Adrenal gland (tissue), 12 donors: ENCODE measurements around the gene POU4F3. TPM values are rescaled to one million over a fixed set of nuclear protein-coding genes. Genes with fewer than 3 reads are reported as not detected.

ENCODE experiments used
- DNase-seq, 7 donors: peaks; one replicate each; pipeline ENCODE4 v3.0.0-alpha.2; 2019 to 2020
- H3K27ac ChIP-seq, 5 donors: fragments of 200-600 bp; sonication (generic) in 4 of 5; 1 replicate in 3 of 5; 2 replicates in 2 of 5; pipeline versions ENCODE4 v1.5.1 to v1.8.0; 2016 to 2020; ENCODE audit warnings: mild to moderate bottlenecking in 1 of 5
- H3K27me3 ChIP-seq: fragments of 200-600 bp; 2 replicates; pipeline ENCODE4 v1.8.0; 2021
- H3K36me3 ChIP-seq, 2 donors: fragments of 200-600 bp; replicated peaks in 1 of 2; 1 replicate in 1 of 2; 2 replicates in 1 of 2; pipeline versions ENCODE4 v1.5.1 to v1.8.0; 2018 to 2022
- H3K4me1 ChIP-seq, 2 donors: fragments of 200-600 bp; replicated peaks in 1 of 2; 1 replicate in 1 of 2; 2 replicates in 1 of 2; pipeline versions ENCODE4 v1.5.1 to v1.8.0; 2018 to 2021
- H3K4me3 ChIP-seq, 4 donors: fragments of 200-600 bp; sonication (generic) in 3 of 4; one replicate each; pipeline ENCODE4 v1.5.1; 2016 to 2018
- H3K9me3 ChIP-seq, 3 donors: fragments of 200-600 bp; sonication (generic) in 1 of 3; replicated peaks in 1 of 3; 1 replicate in 2 of 3; 2 replicates in 1 of 3; pipeline versions ENCODE4 v1.5.1 to v1.8.0; 2016 to 2021
- CTCF ChIP-seq, 6 experiments: fragments of 450-650 bp in 4 of 6; fragments of 200-600 bp in 2 of 6; sonication (generic) in 1 of 6; IDR thresholded peaks; 1 replicate in 5 of 6; 2 replicates in 1 of 6; pipeline versions ENCODE4 v1.5.1 to v1.8.0; 2016 to 2021; ENCODE audit warnings: antibody characterized with exemption in 6 of 6, mild to moderate bottlenecking in 2 of 6, moderate library complexity in 1 of 6
- POLR2A ChIP-seq, 2 donors: fragments of 450-650 bp; IDR thresholded peaks; one replicate each; pipeline ENCODE4 v1.6.1; 2017; ENCODE audit warnings: antibody characterized with exemption in 2 of 2, mild to moderate bottlenecking in 2 of 2, moderate library complexity in 1 of 2
- WGBS, 4 donors: extraction: QIAGEN DNeasy Blood & Tissue Kit in 2 of 4; methylation state at CpG; one replicate each; pipeline versions ENCODE4 v1.1.5 to v1.1.7; 2013 to 2017; 5-methylcytosine and 5-hydroxymethylcytosine counted together
- intact Hi-C, 2 donors: fragments of 100-400 bp; cut with DNase I; formaldehyde crosslinking; loops; one replicate each; pipeline versions ENCODE4 v1.14.1 to v1.15.0; 2022 to 2023
- polyA plus RNA-seq, 3 donors: library from polyadenylated mRNA; stranded (reverse); fragments of 200-250 nt in 2 of 3; fragments of 350-450 nt in 1 of 3; fragmentation: Illumina TruSeq in 1 of 3; extraction: RNeasy Lipid Tissue Mini Kit (QIAGEN cat#74804) in 1 of 3; gene quantifications; one replicate each; pipeline ENCODE4 v1.2.3, GENCODE V29; 2013 to 2014
- total RNA-seq, 9 donors: library from RNA; depleted of rRNA in 4 of 9; stranded (reverse); fragments of >200 nt in 4 of 9; fragments of 120-200 nt in 1 of 9; fragmentation: NEBNext Ultra II Directional in 1 of 9; extraction: Animal tissue kit (Norgen Biotek cat#: 25700) in 1 of 9; gene quantifications; one replicate each; pipeline versions ENCODE4 v1.1.0 to v1.2.4, GENCODE V29; 2013 to 2023
- donor health status: healthy with polysubstance abuse.
- donor health status: Bipolar disorder and iron deficiency.
- donor health status: DM: yes; HTN: yes; CAD: no.
- donor health status: DM: no; HTN: no; CAD: no.
- donor health status: DM: no; HTN: no; CAD: no.
- donor health status: DM: yes; HTN: yes; CAD: no.

The POU4F3 gene
- total and polyA plus RNA-seq, 12 donors, result 0.11 to 0.14 TPM; not detected in 10

GRCh38 chr5:146365618-146366017 lies 27.0 kb downstream of the POU4F3 start:
- DNase-seq, result no peak
- intact Hi-C loops, result no loop called here
- H3K4me1 ChIP-seq, result no peaks in the 10 kb centered on the region
- no peaks in the 10 kb centered on the region for H3K9me3 ChIP-seq
- no peak for TF ChIP-seq CTCF (IDR thresholded peaks at IDR 0.05)
- no peaks in the 10 kb centered on the region for H3K27me3 ChIP-seq
- H3K4me3 ChIP-seq, result no peak overlapping the region
- H3K27ac ChIP-seq, result no peak overlapping the region
- WGBS, 4 donors, result 28 to 44% (median 32%) methylated on average over 2 of the region's 2 CpGs
- H3K36me3 ChIP-seq, result no peaks in the 10 kb centered on the region

DNA sequence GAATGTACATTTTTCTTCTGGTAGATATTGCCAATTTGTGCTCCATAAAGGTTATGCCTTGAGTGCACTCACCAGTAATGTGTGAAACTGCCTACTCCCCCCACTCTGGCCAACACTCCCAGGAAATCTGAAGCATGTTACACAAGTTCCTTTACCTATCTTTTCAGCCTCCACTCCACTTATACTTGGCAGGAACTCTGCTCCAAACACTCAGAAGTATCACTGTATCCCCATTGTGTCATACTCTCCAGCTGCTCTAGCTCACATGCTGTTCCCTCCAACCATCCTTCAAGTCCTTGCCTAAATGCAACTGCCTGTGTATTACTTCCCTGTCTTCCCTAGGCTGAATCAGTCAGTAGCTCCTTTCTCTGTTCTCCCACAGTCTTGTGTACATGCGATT lies 28.3 kb downstream of the POU4F3 start:
- intact Hi-C loops, result no loop called here
- no peaks in the 10 kb centered on the region for H3K36me3 ChIP-seq
- no peaks in the 10 kb centered on the region for H3K27me3 ChIP-seq
- no peak overlapping the region for H3K4me3 ChIP-seq
- no peaks in the 10 kb centered on the region for H3K9me3 ChIP-seq
- no peak overlapping the region for H3K27ac ChIP-seq
- H3K4me1 ChIP-seq, result no peaks in the 10 kb centered on the region
- WGBS, 4 donors, result 58 to 76% (median 74%) methylated on average over 1 of the region's 1 CpG
- TF ChIP-seq POLR2A (IDR thresholded peaks at IDR 0.05) (no peak), CTCF (IDR thresholded peaks at IDR 0.05) (no peak)
- no peak for DNase-seq

DNA sequence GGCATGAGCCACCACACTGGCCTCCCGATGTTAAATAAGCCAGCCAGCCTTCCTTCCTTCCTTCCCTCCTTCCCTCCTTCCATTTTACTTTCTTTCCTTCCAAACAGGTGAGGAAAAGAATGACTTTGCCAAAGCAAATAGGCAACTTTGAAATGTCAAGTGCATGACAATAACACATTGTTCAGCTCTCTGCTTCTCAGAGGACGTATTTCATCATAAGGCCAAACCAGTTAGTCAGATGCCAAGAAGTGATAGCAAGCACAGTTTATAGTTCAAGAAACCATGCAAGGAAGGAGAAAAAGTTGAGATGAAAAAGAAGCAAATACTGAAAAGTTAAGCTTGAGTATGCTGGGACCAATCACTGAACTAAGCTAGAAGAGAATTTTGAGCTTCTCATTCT lies 29.5 kb downstream of the POU4F3 start:
- H3K36me3 ChIP-seq, result no peaks in the 10 kb centered on the region
- no peak overlapping the region for H3K4me3 ChIP-seq
- 42 to 64% (median 57%) methylated on average over 2 of the region's 2 CpGs for WGBS, 4 donors
- DNase-seq, result no peak
- no peaks in the 10 kb centered on the region for H3K27me3 ChIP-seq
- TF ChIP-seq CTCF (IDR thresholded peaks at IDR 0.05) (no peak), POLR2A (IDR thresholded peaks at IDR 0.05) (no peak)
- intact Hi-C loops, result no loop called here
- no peaks in the 10 kb centered on the region for H3K4me1 ChIP-seq
- H3K9me3 ChIP-seq, result no peaks in the 10 kb centered on the region
- H3K27ac ChIP-seq, result no peak overlapping the region

DNA sequence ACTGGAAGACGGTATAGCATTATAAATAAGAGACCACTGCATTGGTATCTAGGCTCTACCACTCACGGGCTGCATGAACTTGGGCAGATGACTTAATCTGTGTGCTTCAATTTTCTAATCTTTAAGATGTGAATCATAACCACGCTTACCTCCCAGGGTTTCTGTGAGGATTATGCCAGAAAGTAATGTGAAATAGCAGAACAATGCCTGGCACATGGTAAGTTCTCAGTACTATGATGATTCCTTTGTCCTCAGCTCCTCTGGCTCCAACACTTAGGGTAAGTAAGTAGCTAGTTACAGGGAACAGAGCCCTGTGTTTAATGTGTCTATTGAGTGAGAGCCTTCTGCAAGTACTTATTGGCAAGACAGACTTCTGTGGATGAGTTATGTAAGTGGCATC lies 31.1 kb downstream of the POU4F3 start:
- no peak for DNase-seq

More for the DNA sequence above, 31.1 kb downstream of the POU4F3 start:
- Histone ChIP-seq H3K27me3 (no peaks in the 10 kb centered on the region), H3K36me3 (no peaks in the 10 kb centered on the region), H3K27ac (no peak overlapping the region), H3K4me3 (no peak overlapping the region), H3K9me3 (no peaks in the 10 kb centered on the region), H3K4me1 (no peaks in the 10 kb centered on the region)
- intact Hi-C loops, result no loop called here
- WGBS, 4 donors, result 73 to 88% (median 78%) methylated on average over 3 of the region's 3 CpGs
- TF ChIP-seq CTCF (IDR thresholded peaks at IDR 0.05) (no peak), POLR2A (IDR thresholded peaks at IDR 0.05) (no peak)
